ENCODE data around the gene EGLN2.
"Not testable (repeated sequence)": the region's sequence is repeated elsewhere in the genome, so short reads cannot be mapped to it uniquely, and the experiment has no call there.

Gene EGLN2

DNA sequence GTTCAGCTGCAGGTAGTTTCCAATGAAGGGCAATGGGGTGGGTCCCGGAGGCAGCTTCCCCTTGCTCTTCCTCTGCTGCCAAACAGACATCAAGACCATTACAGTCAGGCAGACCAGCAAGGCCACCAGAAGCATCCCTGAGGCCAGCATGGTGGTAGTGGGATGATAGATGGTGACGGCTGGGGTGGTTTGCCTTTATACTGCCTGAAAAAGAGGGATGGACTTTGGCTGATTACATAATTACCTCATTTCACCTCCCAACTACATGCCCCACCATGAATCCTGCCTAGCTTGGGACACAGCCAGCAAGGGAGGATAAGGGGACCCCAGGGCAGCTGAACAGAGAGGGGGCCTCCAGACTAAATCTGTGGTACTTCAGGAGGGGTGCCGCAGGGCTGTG lies 51.3 kb downstream of the EGLN2 start, which contains the start of gene CYP2A6:
Gene CYP2A6, minus strand, starts transcription at position 171 of the 400 bp plus-strand sequence. Its CDS starts 21 bp downstream, at position 150.
- not testable (repeated sequence) for DNase-seq

DNA sequence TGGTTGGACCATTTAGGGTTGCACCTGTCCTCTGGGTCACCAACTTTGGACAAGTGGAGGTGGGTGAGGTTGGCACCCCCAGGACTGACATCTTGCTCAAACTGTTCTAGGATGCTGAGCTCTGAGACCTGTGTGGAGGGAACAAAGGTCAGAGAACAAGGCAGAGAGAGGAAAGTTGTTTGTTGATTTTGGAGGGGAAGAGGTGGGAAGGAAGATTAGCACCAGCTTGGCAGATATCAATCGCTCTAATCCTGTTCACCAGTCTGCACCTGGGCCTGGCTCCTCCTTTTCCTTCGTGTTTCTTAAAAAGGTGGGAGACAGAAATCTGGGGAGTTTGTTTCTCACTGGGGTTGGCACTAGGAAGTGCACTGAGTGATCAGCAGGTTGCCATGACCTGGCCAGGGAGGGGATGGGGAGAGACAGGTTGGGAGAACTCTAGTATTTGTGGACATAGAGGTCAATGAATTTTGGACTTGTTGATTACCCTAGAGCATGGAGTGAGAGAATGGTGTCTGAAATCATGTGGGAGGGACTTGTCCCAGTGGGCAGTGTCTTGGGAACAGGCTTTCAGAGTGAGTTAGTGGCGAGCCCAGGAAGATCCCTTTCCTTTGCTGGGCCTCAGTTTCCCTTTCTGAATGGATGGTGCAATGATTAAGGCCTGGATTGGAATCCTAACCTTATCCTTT lies 53.6 kb downstream of the EGLN2 start:
- not testable (repeated sequence) for DNase-seq
